Amniotic stem cell (primary cell): ENCODE results near the gene ITGA2B.
"Not testable (repeated sequence)": the region's sequence is repeated elsewhere in the genome, so short reads cannot be mapped to it uniquely, and the experiment has no call there.

ENCODE experiments used
- DNase-seq: peaks from one replicate; lab custom pipeline; 2025; lab: John Stamatoyannopoulos, UW

ITGA2B gene

GRCh38 chr17:44329516-44329915, 59.9 kb downstream of the ITGA2B start:
- DNase-seq: not testable (repeated sequence)

- DNase-seq: no peak
Measured at GRCh38 chr17:44327715-44328449, 61.6 kb downstream of the ITGA2B start.

GRCh38 chr17:44326861-44327444, 62.5 kb downstream of the ITGA2B start:
- DNase-seq: peak; percentile 91

- DNase-seq: peak; percentile 87
Measured at GRCh38 chr17:44324571-44325275, 64.7 kb downstream of the ITGA2B start, which contains the start of gene SLC25A39. Gene SLC25A39, minus strand, starts transcription at chr17:44324823. Its CDS starts 1,261 bp downstream, at chr17:44323562.

- no peak for DNase-seq
Measured at GRCh38 chr17:44324092-44324570, 65.3 kb downstream of the ITGA2B start.

- DNase-seq: no peak
Measured at GRCh38 chr17:44323359-44324091, 65.9 kb downstream of the ITGA2B start.

- no peak for DNase-seq
Measured at GRCh38 chr17:44322236-44322895, 67.1 kb downstream of the ITGA2B start.
